NCI-H345 treated with DMSO at 0.1 percent for 48 hours (cell line): ENCODE results near the gene GPR12.

ENCODE experiments used
- DNase-seq: peaks from one replicate; lab custom pipeline; 2025; ENCODE audit not compliant: unreplicated experiment; lab: John Stamatoyannopoulos, UW

GPR12 gene

DNA sequence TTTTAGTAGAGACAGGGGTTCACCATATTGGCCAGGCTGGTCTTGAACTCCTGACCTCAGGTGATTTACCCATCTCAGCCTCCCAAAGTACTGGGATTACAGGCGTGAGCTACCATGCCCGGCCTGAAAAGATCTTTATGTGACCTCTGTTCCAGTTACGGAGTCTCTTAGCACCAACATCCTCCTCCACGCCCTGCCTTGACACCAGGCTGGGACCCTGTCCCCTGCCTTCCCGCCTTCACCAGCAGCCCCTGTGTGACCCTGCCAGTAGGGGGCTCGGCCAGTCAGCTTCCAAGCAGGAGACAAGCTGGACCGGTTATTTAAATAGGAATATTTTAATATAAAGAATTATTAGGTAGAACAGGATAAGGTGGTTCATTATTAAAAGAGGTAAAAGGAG, 54.2 kb downstream of the GPR12 start:
- DNase-seq, result no peak

DNA sequence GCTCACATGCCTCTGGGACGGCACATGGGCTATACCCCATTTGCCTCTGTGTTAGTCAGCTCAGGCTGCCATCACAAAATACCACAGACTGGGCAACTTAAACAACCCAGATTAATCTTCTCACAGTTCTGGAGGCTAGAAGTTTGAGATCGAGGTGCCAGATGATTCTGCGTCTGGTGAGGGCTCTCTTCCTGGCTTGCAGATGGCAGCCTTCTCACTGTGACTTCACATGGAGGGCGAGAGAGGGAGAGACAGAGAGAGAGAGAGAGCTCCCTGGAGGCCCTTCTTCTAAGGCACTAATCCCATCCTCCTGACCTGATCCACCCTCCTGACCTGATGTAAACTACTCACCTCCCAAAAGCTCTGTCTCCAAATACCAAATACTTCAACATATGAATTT, 55.0 kb downstream of the GPR12 start:
- DNase-seq, result no peak
